CD4-positive, CD25-positive, alpha-beta regulatory T cell (primary cell): ENCODE data around the gene GRIK4. TPM values are rescaled to one million over a fixed set of nuclear protein-coding genes. Genes with fewer than 3 reads are reported as not detected.

Source experiments
- ATAC-seq, 2 donors: fragments of 150-1000 bp; cut with Tn5 transposase; one replicate each; pipeline ENCODE4 v1.10.0; 2021; ENCODE audit warnings: low read depth in 2 of 2, moderate number of reproducible peaks in 2 of 2, moderate library complexity in 1 of 2
- DNase-seq, 3 donors: peaks; one replicate each; pipeline versions ENCODE4 v3.0.0 to v3.0.0-alpha.2; 2012 to 2022; ENCODE audit warnings: mixed read lengths in 1 of 3
- H3K27ac ChIP-seq: one replicate; pipeline ENCODE4 v1.7.0; 2013; ENCODE audit warnings: mild to moderate bottlenecking, low read length; ENCODE audit not compliant: insufficient read depth, poor library complexity, severe bottlenecking
- H3K27me3 ChIP-seq: one replicate; pipeline ENCODE4 v1.7.0; 2013; ENCODE audit warnings: low read length; ENCODE audit not compliant: control insufficient read depth, insufficient read depth
- H3K36me3 ChIP-seq: one replicate; pipeline ENCODE4 v1.7.0; 2013; ENCODE audit warnings: mild to moderate bottlenecking, low read length, moderate library complexity; ENCODE audit not compliant: control insufficient read depth, insufficient read depth
- H3K4me1 ChIP-seq: 2 replicates; pipeline ENCODE4 v1.7.0; 2013; ENCODE audit warnings: mild to moderate bottlenecking, low read length; ENCODE audit not compliant: insufficient read depth, control insufficient read depth, poor library complexity, severe bottlenecking
- H3K4me3 ChIP-seq: one replicate; pipeline ENCODE4 v1.7.0; 2013; ENCODE audit warnings: low read depth, mild to moderate bottlenecking, low read length, moderate library complexity
- H3K9me3 ChIP-seq, 2 experiments: 1 replicate in 1 of 2; 2 replicates in 1 of 2; pipeline ENCODE4 v1.7.0; 2013; ENCODE audit warnings: low read length in 2 of 2, mild to moderate bottlenecking in 1 of 2, moderate library complexity in 1 of 2; ENCODE audit not compliant: control insufficient read depth in 2 of 2
- H3K27ac Mint-ChIP-seq, 3 donors: one replicate each; pipeline ENCODE4 v1.8.0; 2020 to 2022; ENCODE audit warnings: mild to moderate bottlenecking in 3 of 3, mixed read lengths in 3 of 3, moderate library complexity in 2 of 3
- H3K27me3 Mint-ChIP-seq: one replicate; pipeline ENCODE4 v1.8.0; 2022; ENCODE audit warnings: mild to moderate bottlenecking, mixed read lengths
- H3K36me3 Mint-ChIP-seq: one replicate; pipeline ENCODE4 v1.8.0; 2020; ENCODE audit warnings: mixed read lengths
- H3K4me1 Mint-ChIP-seq, 4 donors: one replicate each; pipeline ENCODE4 v1.8.0; 2020 to 2022; ENCODE audit warnings: mixed read lengths in 4 of 4, mild to moderate bottlenecking in 1 of 4
- H3K4me3 Mint-ChIP-seq, 4 donors: one replicate each; pipeline ENCODE4 v1.8.0; 2020 to 2022; ENCODE audit warnings: mild to moderate bottlenecking in 4 of 4, mixed read lengths in 4 of 4, moderate library complexity in 3 of 4
- H3K9me3 Mint-ChIP-seq, 7 donors: one replicate each; pipeline ENCODE4 v1.8.0; 2020 to 2022; ENCODE audit warnings: mixed read lengths in 7 of 7, mild to moderate bottlenecking in 3 of 7, moderate library complexity in 2 of 7
- polyA plus RNA-seq, 4 donors: library from polyadenylated mRNA; unstranded; fragments of 300-500 nt; fragmentation: Illumina TruSeq; gene quantifications; one replicate each; pipeline ENCODE4 v1.2.3, GENCODE V29; 2021
- total RNA-seq: library from RNA; stranded (reverse); gene quantifications from one replicate; pipeline ENCODE4 v1.2.3, GENCODE V29; 2022

The GRIK4 gene
- total and polyA plus RNA-seq, 5 donors from 2014 or later, result not detected

DNA sequence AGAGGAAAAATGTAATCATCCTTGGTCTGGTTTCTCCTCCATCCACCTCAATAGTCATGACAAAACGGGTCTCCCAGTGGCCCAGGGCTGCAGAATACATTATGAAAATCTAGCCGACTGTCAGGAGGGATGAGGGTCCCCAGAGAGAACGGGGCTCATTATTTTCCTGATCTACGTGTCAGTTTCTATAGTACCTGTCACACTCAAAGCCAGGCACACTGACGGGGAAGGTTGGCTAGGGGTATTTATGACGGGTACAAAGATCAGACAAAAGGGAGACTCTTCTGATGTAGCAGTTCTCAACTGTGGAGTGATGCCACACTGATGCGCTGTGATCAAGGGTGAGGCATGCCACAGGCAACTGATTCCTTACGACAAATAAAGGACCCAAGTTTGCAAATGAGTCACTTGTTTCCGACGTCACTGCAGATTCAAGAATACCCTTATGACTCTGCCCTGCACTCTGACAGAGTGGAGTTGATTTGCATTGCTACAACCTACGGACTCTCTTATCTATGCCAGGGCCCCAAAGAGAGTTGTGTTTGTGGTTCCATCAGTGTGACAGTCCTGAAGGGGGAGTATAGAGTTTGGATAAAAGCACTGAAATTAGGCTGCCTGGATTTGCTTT is 324.2 kb downstream of the GRIK4 start:
- no peak overlapping the region for H3K4me3 Mint-ChIP-seq
- DNase-seq, result peak in 1 of 3 donors; percentile 7
- Histone ChIP-seq H3K36me3 (no peaks in the 10 kb centered on the region), H3K27ac (no peak overlapping the region), H3K9me3 (no peaks in the 10 kb centered on the region), H3K27me3 (no peaks in the 10 kb centered on the region), H3K4me1 (no peaks in the 10 kb centered on the region), H3K4me3 (no peak overlapping the region)
- H3K36me3 Mint-ChIP-seq, result no peaks in the 10 kb centered on the region
- no peaks in the 10 kb centered on the region for H3K9me3 Mint-ChIP-seq
- H3K27ac Mint-ChIP-seq, result no peak overlapping the region
- H3K4me1 Mint-ChIP-seq, result no peaks in the 10 kb centered on the region
- no peak for ATAC-seq
- peaks cover 10% of the 10 kb centered on the region for H3K27me3 Mint-ChIP-seq

DNA sequence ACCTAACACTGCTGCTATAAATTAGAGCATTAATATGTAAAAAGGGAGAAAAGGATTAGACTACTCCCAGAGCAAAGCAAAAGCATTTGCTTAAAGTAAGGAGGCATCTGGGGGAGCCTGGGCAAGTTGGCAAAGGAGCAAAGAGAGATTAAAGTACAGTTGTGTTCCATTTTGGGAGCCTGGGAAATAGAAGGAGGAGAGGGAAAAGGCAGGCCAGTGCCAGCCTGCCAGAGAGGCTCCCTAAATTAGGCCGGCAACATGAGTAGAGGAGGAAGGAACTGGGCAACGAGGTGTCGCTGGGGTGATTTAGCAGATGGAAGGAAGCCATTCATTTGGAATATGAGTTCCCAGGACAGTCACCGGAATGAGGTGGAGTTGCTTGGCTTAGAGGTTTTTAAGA is 326.1 kb downstream of the GRIK4 start:
- ATAC-seq (no peak), DNase-seq (no peak)
- H3K9me3 Mint-ChIP-seq, result peaks cover 0 to 4% (median 0%) of the 10 kb centered on the region in 7 donors

DNA sequence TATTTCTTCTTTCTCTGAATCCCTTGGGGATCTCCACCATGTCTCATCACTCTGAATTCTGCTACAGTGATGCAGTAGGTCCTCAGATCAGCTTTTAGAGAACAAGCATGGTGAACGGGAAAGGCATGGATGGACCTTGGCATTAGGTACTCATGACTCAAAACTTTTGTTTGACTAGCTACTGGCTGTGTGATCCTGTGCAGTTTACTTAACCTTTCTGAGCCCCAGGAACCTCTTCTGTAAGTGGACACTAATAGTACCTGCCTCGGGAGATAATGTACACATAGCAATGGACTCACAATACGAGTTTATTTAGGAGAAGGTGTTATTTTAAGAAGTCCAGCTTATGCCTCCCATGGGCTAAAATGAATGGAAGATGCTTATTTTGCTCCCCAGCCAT is 327.7 kb downstream of the GRIK4 start:
- Mint-ChIP-seq H3K4me1 (no peaks in the 10 kb centered on the region), H3K36me3 (no peaks in the 10 kb centered on the region), H3K27me3 (peaks cover 10% of the 10 kb centered on the region), H3K9me3 (peaks cover 0 to 4% (median 0%) of the 10 kb centered on the region in 7 donors), H3K27ac (no peak overlapping the region), H3K4me3 (no peak overlapping the region)
- DNase-seq, result no peak
- Histone ChIP-seq H3K4me3 (no peak overlapping the region), H3K36me3 (no peaks in the 10 kb centered on the region), H3K9me3 (no peaks in the 10 kb centered on the region), H3K27me3 (no peaks in the 10 kb centered on the region), H3K4me1 (no peaks in the 10 kb centered on the region), H3K27ac (no peak overlapping the region)
- ATAC-seq, result no peak

More for the DNA sequence above, 326.1 kb downstream of the GRIK4 start:
- H3K27ac ChIP-seq, result no peak overlapping the region
- H3K9me3 ChIP-seq, result no peaks in the 10 kb centered on the region
- H3K4me3 ChIP-seq, result no peak overlapping the region
- Mint-ChIP-seq H3K36me3 (no peaks in the 10 kb centered on the region), H3K4me3 (no peak overlapping the region), H3K4me1 (no peaks in the 10 kb centered on the region), H3K27ac (no peak overlapping the region), H3K27me3 (peaks cover 10% of the 10 kb centered on the region)
- H3K27me3 ChIP-seq, result no peaks in the 10 kb centered on the region
- H3K36me3 ChIP-seq, result no peaks in the 10 kb centered on the region
- H3K4me1 ChIP-seq, result no peaks in the 10 kb centered on the region

DNA sequence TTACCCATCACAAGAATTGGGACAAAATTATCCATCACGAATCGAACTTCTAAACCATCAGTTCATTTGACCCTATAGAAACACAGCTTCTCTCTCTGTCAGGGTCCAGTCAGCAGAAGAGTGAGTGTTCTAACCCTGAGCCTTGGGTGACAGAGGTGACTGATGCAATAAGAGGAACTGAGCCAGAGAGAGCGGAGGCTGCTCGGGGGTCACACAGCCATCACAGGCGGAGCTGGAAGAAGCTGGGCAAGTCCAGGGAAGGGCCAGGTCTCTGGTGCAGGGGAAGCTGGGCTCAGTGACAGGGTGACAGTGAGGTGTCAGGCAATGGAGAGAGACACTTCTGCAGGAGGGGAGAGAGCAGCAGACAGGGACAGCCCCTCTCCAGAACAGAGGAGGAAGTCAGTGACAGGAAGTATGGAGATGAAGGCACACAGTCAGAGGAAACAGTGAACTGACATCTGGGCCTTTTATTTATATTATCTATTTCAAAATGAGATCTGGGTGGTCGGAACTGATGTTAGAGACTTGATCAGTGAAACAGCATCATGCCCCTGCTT is 328.4 kb downstream of the GRIK4 start:
- no peak overlapping the region for H3K27ac Mint-ChIP-seq
- no peak overlapping the region for H3K4me3 ChIP-seq
- peaks cover 0 to 4% (median 0%) of the 10 kb centered on the region in 7 donors for H3K9me3 Mint-ChIP-seq

DNA sequence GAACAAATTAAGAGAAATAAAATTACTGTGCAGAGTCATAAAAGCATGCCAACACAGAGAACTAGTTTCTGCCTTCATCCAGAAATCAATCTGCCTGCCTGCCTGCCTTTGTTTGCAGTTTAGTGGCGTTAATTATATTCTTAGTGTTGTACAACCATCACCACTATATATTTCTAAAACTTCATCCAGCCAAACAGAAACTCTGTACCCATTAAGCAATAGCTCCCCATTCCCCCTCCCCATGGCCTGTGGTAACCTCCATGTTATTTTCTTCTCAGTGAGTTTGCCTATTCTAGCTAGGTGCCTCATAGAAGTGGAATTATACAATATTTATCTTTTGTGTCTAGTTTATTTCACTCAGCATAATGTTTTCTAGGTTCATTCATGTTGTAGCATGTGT is 329.1 kb downstream of the GRIK4 start:
- H3K9me3 ChIP-seq, result no peaks in the 10 kb centered on the region
- peaks cover 9% of the 10 kb centered on the region for H3K27me3 Mint-ChIP-seq
- no peak for ATAC-seq

More for the DNA sequence above, 328.4 kb downstream of the GRIK4 start:
- no peak overlapping the region for H3K27ac ChIP-seq
- Mint-ChIP-seq H3K4me1 (no peaks in the 10 kb centered on the region), H3K27me3 (peaks cover 10% of the 10 kb centered on the region), H3K36me3 (no peaks in the 10 kb centered on the region), H3K4me3 (no peak overlapping the region)
- no peaks in the 10 kb centered on the region for H3K27me3 ChIP-seq
- H3K9me3 ChIP-seq, result no peaks in the 10 kb centered on the region
- DNase-seq (no peak), ATAC-seq (no peak)
- no peaks in the 10 kb centered on the region for H3K4me1 ChIP-seq
- H3K36me3 ChIP-seq, result no peaks in the 10 kb centered on the region

DNA sequence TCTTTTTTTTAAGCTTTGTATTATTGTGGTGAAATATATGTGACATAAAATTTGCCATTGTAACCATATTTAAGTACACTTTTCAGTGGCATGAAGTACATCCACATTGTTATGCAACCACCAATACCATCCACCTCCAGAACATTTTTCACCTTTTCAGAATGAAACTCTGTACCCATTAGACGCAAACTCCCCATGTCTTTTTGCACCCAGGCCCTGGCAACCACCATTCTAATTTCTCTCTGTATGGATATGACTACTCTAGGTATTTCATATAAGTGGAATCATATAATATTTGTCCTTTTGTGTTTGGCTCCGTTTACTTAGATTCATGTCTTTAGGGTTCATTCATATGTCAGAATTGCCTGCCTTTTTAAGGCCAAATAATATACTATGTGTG is 329.5 kb downstream of the GRIK4 start:
- Mint-ChIP-seq H3K27ac (no peak overlapping the region), H3K9me3 (peaks cover 0 to 4% (median 0%) of the 10 kb centered on the region in 7 donors), H3K4me1 (no peaks in the 10 kb centered on the region), H3K36me3 (no peaks in the 10 kb centered on the region), H3K4me3 (no peak overlapping the region), H3K27me3 (peaks cover 5% of the 10 kb centered on the region)
- H3K27ac ChIP-seq, result no peak overlapping the region
- ATAC-seq (no peak), DNase-seq (no peak)
- H3K36me3 ChIP-seq, result no peaks in the 10 kb centered on the region
- no peaks in the 10 kb centered on the region for H3K27me3 ChIP-seq
- H3K4me3 ChIP-seq, result no peak overlapping the region
- H3K4me1 ChIP-seq, result no peaks in the 10 kb centered on the region
- H3K9me3 ChIP-seq, result no peaks in the 10 kb centered on the region

More for the DNA sequence above, 329.1 kb downstream of the GRIK4 start:
- no peaks in the 10 kb centered on the region for H3K36me3 Mint-ChIP-seq
- Histone ChIP-seq H3K36me3 (no peaks in the 10 kb centered on the region), H3K27ac (no peak overlapping the region), H3K27me3 (no peaks in the 10 kb centered on the region), H3K4me3 (no peak overlapping the region), H3K4me1 (no peaks in the 10 kb centered on the region)
- H3K4me1 Mint-ChIP-seq, result no peaks in the 10 kb centered on the region
- no peak overlapping the region for H3K27ac Mint-ChIP-seq
- no peak for DNase-seq
- no peak overlapping the region for H3K4me3 Mint-ChIP-seq
- peaks cover 0 to 4% (median 0%) of the 10 kb centered on the region in 7 donors for H3K9me3 Mint-ChIP-seq

DNA sequence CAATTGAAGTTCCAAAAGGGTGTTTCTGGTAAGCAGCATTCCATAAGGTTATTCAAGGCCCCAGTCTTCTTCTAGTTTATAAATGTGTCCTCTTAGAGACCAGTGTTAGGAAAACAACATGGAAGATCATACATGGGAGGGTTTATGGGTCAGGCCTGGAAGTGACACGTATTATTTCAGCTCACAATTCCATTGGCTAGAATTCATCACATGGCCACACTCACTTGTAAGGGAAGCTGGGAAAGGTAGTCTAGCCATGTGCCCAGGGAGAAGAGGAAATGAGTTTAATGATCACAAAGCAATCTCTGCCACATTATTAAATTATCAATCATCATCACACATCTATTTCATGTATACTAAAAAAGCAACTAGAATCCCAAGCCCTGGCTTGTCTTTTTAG is 330.6 kb downstream of the GRIK4 start:
- Mint-ChIP-seq H3K36me3 (no peaks in the 10 kb centered on the region), H3K9me3 (peaks cover 0 to 4% (median 0%) of the 10 kb centered on the region in 7 donors), H3K4me1 (no peaks in the 10 kb centered on the region), H3K4me3 (no peak overlapping the region), H3K27me3 (peaks cover 4% of the 10 kb centered on the region), H3K27ac (no peak overlapping the region)
- DNase-seq (no peak), ATAC-seq (no peak)
- H3K27ac ChIP-seq, result no peak overlapping the region
- H3K36me3 ChIP-seq, result no peaks in the 10 kb centered on the region
- no peak overlapping the region for H3K4me3 ChIP-seq
- no peaks in the 10 kb centered on the region for H3K4me1 ChIP-seq
- no peaks in the 10 kb centered on the region for H3K27me3 ChIP-seq
- H3K9me3 ChIP-seq, result no peaks in the 10 kb centered on the region

DNA sequence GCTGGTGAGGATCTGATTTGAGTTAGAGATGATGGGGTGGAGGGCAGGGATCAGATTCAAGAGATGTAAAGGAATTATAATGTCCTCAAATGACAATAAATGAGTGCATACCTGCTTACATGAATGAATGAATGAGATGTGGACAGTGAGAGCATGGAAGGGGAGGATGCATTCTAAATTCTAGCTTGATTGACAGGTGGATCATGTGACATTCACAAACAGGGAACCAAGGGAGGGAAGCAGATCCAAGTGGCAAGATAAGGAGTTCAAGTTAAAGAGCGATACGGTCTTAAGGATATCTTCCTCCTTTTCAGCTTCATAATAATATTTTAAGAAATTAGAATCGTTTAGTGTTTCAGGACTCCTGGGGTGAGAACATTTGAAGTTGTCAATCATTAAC is 341.9 kb downstream of the GRIK4 start:
- Histone ChIP-seq H3K27me3 (no peaks in the 10 kb centered on the region), H3K4me1 (no peaks in the 10 kb centered on the region), H3K4me3 (no peak overlapping the region), H3K9me3 (no peaks in the 10 kb centered on the region), H3K27ac (no peak overlapping the region), H3K36me3 (no peaks in the 10 kb centered on the region)
- no peak for ATAC-seq
- Mint-ChIP-seq H3K36me3 (no peaks in the 10 kb centered on the region), H3K4me1 (no peaks in the 10 kb centered on the region), H3K27me3 (no peaks in the 10 kb centered on the region), H3K9me3 (peaks cover 0 to 2% (median 0%) of the 10 kb centered on the region in 7 donors), H3K4me3 (no peak overlapping the region), H3K27ac (no peak overlapping the region)
- DNase-seq, result no peak
